Measurements from ENCODE around the gene LSM14A.

The LSM14A gene

GRCh38 chr19:34265221-34265650 lies 92.9 kb downstream of the LSM14A start:
- no peak overlapping the region for H3K4me3 ChIP-seq (replicated peaks; ENCODE audit: insufficient read depth, low read length)
- H3K27me3 ChIP-seq (ENCODE audit: insufficient read depth, poor library complexity, severe bottlenecking), result no peaks in the 10 kb centered on the region
- no peak for DNase-seq (ENCODE audit: low read depth in 1 of 2, low spot score in 1 of 2)
- TF ChIP-seq CTCF (IDR thresholded peaks at IDR 0.05; ENCODE audit: insufficient read depth, low read length), result no peak
- TF ChIP-seq SPI1 (IDR thresholded peaks at IDR 0.05; ENCODE audit: borderline replicate concordance, low read depth), result no peak
- no peak for TF ChIP-seq REST (IDR thresholded peaks at IDR 0.05; ENCODE audit: insufficient replicate concordance, low read depth)
- no peak for TF ChIP-seq GABPA (IDR thresholded peaks at IDR 0.05; ENCODE audit: low read depth)
- no peak for TF ChIP-seq POLR2AphosphoS5 (IDR thresholded peaks at IDR 0.05; ENCODE audit: low read depth)
- no peak overlapping the region for H3K27ac ChIP-seq (replicated peaks)

GRCh38 chr19:34269081-34269480 lies 96.8 kb downstream of the LSM14A start:
- no peak overlapping the region for H3K4me3 ChIP-seq (replicated peaks; ENCODE audit: insufficient read depth, low read length)
- no peaks in the 10 kb centered on the region for H3K27me3 ChIP-seq (ENCODE audit: insufficient read depth, poor library complexity, severe bottlenecking)
- no peak for DNase-seq (ENCODE audit: low read depth in 1 of 2, low spot score in 1 of 2)
- TF ChIP-seq REST (IDR thresholded peaks at IDR 0.05; ENCODE audit: insufficient replicate concordance, low read depth) (no peak), CTCF (IDR thresholded peaks at IDR 0.05; ENCODE audit: insufficient read depth, low read length) (no peak), SPI1 (IDR thresholded peaks at IDR 0.05; ENCODE audit: borderline replicate concordance, low read depth) (no peak), GABPA (IDR thresholded peaks at IDR 0.05; ENCODE audit: low read depth) (no peak), POLR2AphosphoS5 (IDR thresholded peaks at IDR 0.05; ENCODE audit: low read depth) (no peak)
- H3K27ac ChIP-seq (replicated peaks), result no peak overlapping the region

- TF ChIP-seq CTCF (IDR thresholded peaks at IDR 0.05; ENCODE audit: insufficient read depth, low read length), result no peak
- no peak for TF ChIP-seq SPI1 (IDR thresholded peaks at IDR 0.05; ENCODE audit: borderline replicate concordance, low read depth)
- no peak for TF ChIP-seq GABPA (IDR thresholded peaks at IDR 0.05; ENCODE audit: low read depth)
- TF ChIP-seq REST (IDR thresholded peaks at IDR 0.05; ENCODE audit: insufficient replicate concordance, low read depth), result no peak
- no peak for TF ChIP-seq POLR2AphosphoS5 (IDR thresholded peaks at IDR 0.05; ENCODE audit: low read depth)
These were observed 97.2 kb downstream of the LSM14A start for GRCh38 chr19:34269489-34269888.

More at GRCh38 chr19:34269489-34269888, 97.2 kb downstream of the LSM14A start:
- Histone ChIP-seq H3K27me3 (ENCODE audit: insufficient read depth, poor library complexity, severe bottlenecking) (no peaks in the 10 kb centered on the region), H3K27ac (replicated peaks) (no peak overlapping the region), H3K4me3 (replicated peaks; ENCODE audit: insufficient read depth, low read length) (no peak overlapping the region)
- DNase-seq (ENCODE audit: low read depth in 1 of 2, low spot score in 1 of 2), result no peak
